GM21423 (cell line): Measurements from ENCODE around the gene FXYD4.
A peak's percentile ranks its signal among the peaks of the same experiment; 100 is the strongest.
"Not testable (repeated sequence)": the region's sequence is repeated elsewhere in the genome, so short reads cannot be mapped to it uniquely, and the experiment has no call there.

Experiments
- ATAC-seq: cut with Tn5 transposase; IDR thresholded peaks from one replicate; pipeline ENCODE4 v1.9.1; 2021; ENCODE audit warnings: mild to moderate bottlenecking, moderate library complexity; ENCODE audit not compliant: unreplicated experiment

Gene FXYD4

DNA sequence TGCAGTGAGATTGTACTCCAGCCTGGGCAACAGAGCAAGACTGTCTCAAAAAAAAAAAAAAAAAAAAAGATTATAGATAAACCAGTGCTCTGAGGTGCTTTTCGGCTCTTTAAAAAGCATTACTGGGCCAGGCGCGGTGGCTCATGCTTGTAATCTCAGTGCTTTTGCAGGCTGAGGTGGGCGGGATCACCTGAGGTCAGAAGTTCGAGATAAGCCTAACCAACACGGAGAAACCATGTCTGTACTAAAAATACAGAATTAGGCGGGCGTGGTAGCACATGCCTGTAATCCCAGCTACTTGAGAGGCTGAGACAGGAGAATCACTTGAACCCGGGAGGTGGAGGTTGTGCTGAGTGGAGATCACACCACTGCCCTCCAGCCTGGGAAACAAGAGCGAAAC lies 44.1 kb downstream of the FXYD4 start:
- ATAC-seq = no peak

- peak; percentile 33 for ATAC-seq
Measured at GRCh38 chr10:43417950-43418768, 46.7 kb downstream of the FXYD4 start.

- ATAC-seq = no peak
Measured at GRCh38 chr10:43419997-43420368, 48.5 kb downstream of the FXYD4 start.

GRCh38 chr10:43420369-43421200 lies 49.1 kb downstream of the FXYD4 start:
- peak; percentile 82 for ATAC-seq

DNA sequence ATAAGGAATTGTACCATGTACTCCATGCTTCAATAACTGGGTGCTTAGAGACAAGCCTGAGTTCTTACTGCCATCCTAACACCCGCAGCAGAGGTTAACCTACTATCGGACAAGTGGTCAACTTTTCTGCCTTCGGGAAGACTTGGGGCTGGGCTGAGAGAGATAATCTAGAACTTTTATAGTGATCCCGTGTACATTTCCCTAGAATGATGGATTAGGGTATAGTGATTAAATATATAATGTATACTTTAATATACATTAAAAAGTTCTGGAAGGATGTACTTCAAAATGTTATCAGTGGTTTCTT lies 49.7 kb downstream of the FXYD4 start:
- no peak for ATAC-seq

DNA sequence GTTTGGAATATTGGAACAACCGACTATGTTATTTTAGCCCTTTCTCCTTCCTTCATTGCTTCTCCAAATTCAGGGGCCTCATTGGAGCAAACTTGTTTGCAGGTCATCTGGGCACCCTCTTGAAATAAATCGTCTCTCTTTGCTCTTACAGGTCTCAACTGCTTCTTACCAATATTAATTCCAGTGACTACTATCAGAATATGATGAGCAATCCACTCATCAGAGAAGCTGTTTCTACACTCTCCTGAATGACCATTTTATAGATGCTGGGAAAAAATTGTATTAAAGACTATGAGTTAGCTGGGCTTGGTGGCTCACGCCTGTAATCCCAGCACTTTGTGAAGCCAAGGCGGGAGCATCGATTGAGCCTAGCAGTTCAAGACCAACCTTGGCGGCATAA lies 50.1 kb downstream of the FXYD4 start:
- no peak for ATAC-seq

GRCh38 chr10:43421944-43422343 lies 50.5 kb downstream of the FXYD4 start:
- ATAC-seq = not testable (repeated sequence)

GRCh38 chr10:43424416-43424815 lies 53.0 kb downstream of the FXYD4 start:
- no peak for ATAC-seq
